ENCODE measurements around the gene HECW1. TPM values are rescaled to one million over a fixed set of nuclear protein-coding genes. Genes with fewer than 3 reads are reported as not detected.

The HECW1 gene
- total and polyA plus RNA-seq, 2 of the 13 experiments (the other 11 are each of a cell fraction or from before 2014, with no cell fraction given) = not detected

- Histone ChIP-seq H3K4me1 (ENCODE audit: insufficient read depth, low read length) (peaks cover 12% of the 10 kb centered on the region), H3K36me3 (replicated peaks in 1 of 2; ENCODE audit: control insufficient read depth in 1 of 2, insufficient read depth in 2 of 2, low read length in 2 of 2) (no peaks in the 10 kb centered on the region), H3K4me3 (replicated peaks in 1 of 3; ENCODE audit: insufficient read depth in 1 of 3, low read depth in 2 of 3, low read length in 3 of 3) (no peak overlapping the region), H3K79me2 (ENCODE audit: insufficient read depth, low read length) (no peaks in the 10 kb centered on the region), H3K9ac (ENCODE audit: insufficient read depth, low read depth, low read length) (no peak overlapping the region), H3K9me3 (ENCODE audit: low read length) (no peaks in the 10 kb centered on the region), H2AFZ (ENCODE audit: low read length) (no peak overlapping the region), H3K4me2 (ENCODE audit: low read depth, low read length) (no peak overlapping the region), H3K27me3 (ENCODE audit: control insufficient read depth in 1 of 2, insufficient read depth in 2 of 2, low read length in 2 of 2) (peaks cover 0 to 10% of the 10 kb centered on the region in 2 experiments; a peak in 2 of 5 replicates), H4K20me1 (ENCODE audit: insufficient read depth, low read length) (no peaks in the 10 kb centered on the region), H3K27ac (ENCODE audit: extremely low read length, insufficient read depth, low read length) (no peak overlapping the region)
- intact Hi-C loops (cut with micrococcal nuclease; ENCODE audit: unreplicated experiment) (no loop called here), in situ Hi-C loops (cut with HindIII; ENCODE audit: extremely low pct_ligation_motif_present, low pct_unique_long_range_greater_than_20kb) (no loop called here)
- no peak for FAIRE-seq
- ChIA-PET CTCF (ENCODE audit: low intra/inter-chr PET ratio, low total read pairs) (no interaction called here), POLR2A (no interaction called here)
- no peak for TF ChIP-seq ZNF230 (CRISPR knock-in tag; IDR thresholded peaks at IDR 0.05)
- no peak for TF ChIP-seq RBFOX2 (IDR thresholded peaks at IDR 0.05; ENCODE audit: low read depth, low read length)
- no peak for TF ChIP-seq U2AF1 (optimal IDR thresholded peaks at IDR 0.05; ENCODE audit: low read depth, low read length)
- no peak for TF ChIP-seq KLF6 (CRISPR knock-in tag; IDR thresholded peaks at IDR 0.05)
- TF ChIP-seq ZNF891 (CRISPR knock-in tag; IDR thresholded peaks at IDR 0.05) = no peak
- no peak for TF ChIP-seq ZBTB4 (CRISPR knock-in tag; IDR thresholded peaks at IDR 0.05; ENCODE audit: borderline replicate concordance)
- no peak for TF ChIP-seq ZNF207 (IDR thresholded peaks at IDR 0.05; ENCODE audit: borderline replicate concordance)
- no peak for TF ChIP-seq EP300 (IDR thresholded peaks at IDR 0.05; ENCODE audit: low read depth in 2 of 2, low read length in 2 of 2)
- TF ChIP-seq EP300 (CRISPR knock-in tag; IDR thresholded peaks at IDR 0.05; ENCODE audit: borderline replicate concordance) = no peak
- no peak for TF ChIP-seq ZMAT3 (CRISPR knock-in tag; conservative IDR thresholded peaks at IDR 0.05)
- TF ChIP-seq KLF12 (CRISPR knock-in tag; IDR thresholded peaks at IDR 0.05; ENCODE audit: borderline replicate concordance) = no peak
- no peak for TF ChIP-seq PTBP1 (IDR thresholded peaks at IDR 0.05; ENCODE audit: low read depth, low read length, poor library complexity, severe bottlenecking)
- no peak for ATAC-seq
- WGBS (ENCODE audit: low lambda C conversion rate) = 66% methylated on average over 10 of the region's 10 CpGs
- no peak for DNase-seq (ENCODE audit: low spot score)
- no TSS peak for BruUV-seq (replicated peaks)
Observed at GRCh38 chr7:43528576-43529354, 416.3 kb downstream of the HECW1 start.

All from HepG2 (cell line).